ENCODE measurements around the gene GSTM2. TPM values are rescaled to one million over a fixed set of nuclear protein-coding genes. Genes with fewer than 3 reads are reported as not detected.

The GSTM2 gene
- total and polyA plus RNA-seq, 2 of the 4 experiments (the other 2 are of a cell fraction) = 10.2 to 85.5 TPM

DNA sequence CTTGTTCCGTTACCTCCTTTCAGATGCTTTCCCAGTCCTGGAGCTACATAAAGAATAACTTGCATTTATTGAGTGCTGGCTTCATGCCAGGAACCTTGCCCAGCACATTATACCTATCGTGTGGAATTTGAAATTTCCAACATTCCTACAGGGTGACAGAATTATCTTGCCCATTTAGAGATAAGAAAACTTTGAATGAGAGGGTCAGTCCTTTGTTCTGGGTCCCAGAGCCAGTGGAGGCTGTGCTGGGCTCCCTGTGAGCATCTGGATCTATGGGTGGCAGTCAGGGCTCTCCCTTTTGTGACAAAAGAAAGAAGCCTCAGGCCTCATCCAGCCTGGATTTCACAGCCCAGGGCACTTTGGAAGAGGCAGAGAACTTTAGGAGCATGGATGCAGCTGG, 8.7 kb upstream of the GSTM2 start:
- Histone ChIP-seq H4K20me1 (ENCODE audit: insufficient read depth, low read length) (no peaks in the 10 kb centered on the region), H4K91ac (ENCODE audit: insufficient read depth, low read depth, low read length) (no peak overlapping the region), H2BK20ac (ENCODE audit: low read depth, low read length) (no peak overlapping the region), H3K79me1 (ENCODE audit: low read depth in 1 of 2, low read length in 2 of 2) (peaks cover 0 to 10% of the 10 kb centered on the region in 2 experiments; a peak in 3 of 4 replicates), H2AK5ac (ENCODE audit: low read depth, low read length) (no peak overlapping the region), H3K4me1 (ENCODE audit: control insufficient read depth, insufficient read depth, low read length) (peaks cover 3% of the 10 kb centered on the region), H3K9me1 (ENCODE audit: insufficient read depth, low read length) (peaks cover 12% of the 10 kb centered on the region), H4K8ac (ENCODE audit: low read depth in 2 of 2, low read length in 2 of 2) (no peak overlapping the region), H3K27ac (ENCODE audit: insufficient read depth, low read length) (no peak overlapping the region), H3K14ac (replicated peaks; ENCODE audit: low read depth, low read length) (no peak overlapping the region), H2BK15ac (ENCODE audit: low read depth, low read length) (no peak overlapping the region), H3K23ac (ENCODE audit: low read depth, low read length) (no peak overlapping the region), H3K9me3 (ENCODE audit: control insufficient read depth, insufficient read depth, low read length) (no peaks in the 10 kb centered on the region), H2BK120ac (ENCODE audit: low read depth, low read length) (no peak overlapping the region), H2AK9ac (replicated peaks; ENCODE audit: low read depth, low read length, poor library complexity) (no peak overlapping the region), H4K5ac (ENCODE audit: low read depth, low read length) (no peak overlapping the region), H3K9ac (ENCODE audit: low read depth, low read length) (no peak overlapping the region), H2AFZ (replicated peaks; ENCODE audit: low read length, poor library complexity) (no peak overlapping the region), H3K4ac (ENCODE audit: low read depth, low read length) (no peak overlapping the region), H3K4me2 (ENCODE audit: low read depth, low read length) (no peak overlapping the region), H3K18ac (ENCODE audit: low read depth, low read length) (no peak overlapping the region), H3K56ac (ENCODE audit: extremely low read depth, insufficient read depth, low read length) (no peak overlapping the region), H2BK5ac (ENCODE audit: low read depth, low read length, poor library complexity, severe bottlenecking) (no peak overlapping the region), H3K4me3 (ENCODE audit: insufficient read depth, low read depth, low read length) (no peak overlapping the region), H3K36me3 (ENCODE audit: control insufficient read depth, insufficient read depth, low read length) (peaks cover 16% of the 10 kb centered on the region; the same call in 1 of the 2 replicates), H3K27me3 (ENCODE audit: control insufficient read depth, insufficient read depth, low read length) (no peaks in the 10 kb centered on the region)
- no peak for ATAC-seq (ENCODE audit: low read depth)
- no peak for TF ChIP-seq FOS (IDR thresholded peaks at IDR 0.05; ENCODE audit: low read depth, low read length)
- TF ChIP-seq ELK1 (IDR thresholded peaks at IDR 0.05; ENCODE audit: borderline replicate concordance, low read depth, low read length) = no peak
- TF ChIP-seq RCOR1 (IDR thresholded peaks at IDR 0.05; ENCODE audit: insufficient replicate concordance, low read length) = no peak
- in situ Hi-C loops (cut with MboI; ENCODE audit: low sequenced_read_pairs) (no loop called here), intact Hi-C loops (cut with micrococcal nuclease) (no loop called here), dilution Hi-C loops (cut with HindIII; ENCODE audit: low sequenced_read_pairs, unreplicated experiment) (no loop called here)
- no CpG with 5 or more reads among the region's 2 CpGs for WGBS, 2 experiments (ENCODE audit: extremely low coverage in 2 of 2, insufficient read length in 1 of 2)
- no TSS peak for BruUV-seq (replicated peaks)
- CTCF ChIA-PET = no interaction called here
- POLR2A ChIA-PET (ENCODE audit: unreplicated experiment) = no interaction called here
- DNase-seq = no peak
